Effector memory CD8-positive, alpha-beta T cell (primary cell): ENCODE results near the gene XXYLT1.
A peak's percentile ranks its signal among the peaks of the same experiment; 100 is the strongest.
"Not testable (repeated sequence)": the region's sequence is repeated elsewhere in the genome, so short reads cannot be mapped to it uniquely, and the experiment has no call there.

Source experiments
- ATAC-seq: fragments of 150-1000 bp; cut with Tn5 transposase; replicated peaks from 2 replicates; pipeline ENCODE4 v1.10.0; 2021; ENCODE audit warnings: mild to moderate bottlenecking, moderate library complexity
- DNase-seq, 3 experiments: peaks; one replicate each; pipeline ENCODE4 v3.0.0; 2021
- H3K27ac Mint-ChIP-seq, 2 donors: one replicate each; pipeline ENCODE4 v1.8.0; 2022; ENCODE audit warnings: mild to moderate bottlenecking in 2 of 2, mixed read lengths in 2 of 2, moderate library complexity in 2 of 2
- H3K27me3 Mint-ChIP-seq, 2 donors: one replicate each; pipeline ENCODE4 v1.8.0; 2022; ENCODE audit warnings: mixed read lengths in 2 of 2
- H3K36me3 Mint-ChIP-seq: one replicate; pipeline ENCODE4 v1.8.0; 2022; ENCODE audit warnings: mild to moderate bottlenecking, moderate library complexity, mixed read lengths; ENCODE audit not compliant: insufficient read depth
- H3K4me1 Mint-ChIP-seq, 2 donors: one replicate each; pipeline ENCODE4 v1.8.0; 2022; ENCODE audit warnings: low read depth in 2 of 2, mixed read lengths in 2 of 2
- H3K4me3 Mint-ChIP-seq, 2 donors: one replicate each; pipeline ENCODE4 v1.8.0; 2022; ENCODE audit warnings: mild to moderate bottlenecking in 2 of 2, mixed read lengths in 2 of 2, moderate library complexity in 2 of 2
- H3K9me3 Mint-ChIP-seq, 2 donors: one replicate each; pipeline ENCODE4 v1.8.0; 2022; ENCODE audit warnings: mixed read lengths in 2 of 2

Gene XXYLT1

DNA sequence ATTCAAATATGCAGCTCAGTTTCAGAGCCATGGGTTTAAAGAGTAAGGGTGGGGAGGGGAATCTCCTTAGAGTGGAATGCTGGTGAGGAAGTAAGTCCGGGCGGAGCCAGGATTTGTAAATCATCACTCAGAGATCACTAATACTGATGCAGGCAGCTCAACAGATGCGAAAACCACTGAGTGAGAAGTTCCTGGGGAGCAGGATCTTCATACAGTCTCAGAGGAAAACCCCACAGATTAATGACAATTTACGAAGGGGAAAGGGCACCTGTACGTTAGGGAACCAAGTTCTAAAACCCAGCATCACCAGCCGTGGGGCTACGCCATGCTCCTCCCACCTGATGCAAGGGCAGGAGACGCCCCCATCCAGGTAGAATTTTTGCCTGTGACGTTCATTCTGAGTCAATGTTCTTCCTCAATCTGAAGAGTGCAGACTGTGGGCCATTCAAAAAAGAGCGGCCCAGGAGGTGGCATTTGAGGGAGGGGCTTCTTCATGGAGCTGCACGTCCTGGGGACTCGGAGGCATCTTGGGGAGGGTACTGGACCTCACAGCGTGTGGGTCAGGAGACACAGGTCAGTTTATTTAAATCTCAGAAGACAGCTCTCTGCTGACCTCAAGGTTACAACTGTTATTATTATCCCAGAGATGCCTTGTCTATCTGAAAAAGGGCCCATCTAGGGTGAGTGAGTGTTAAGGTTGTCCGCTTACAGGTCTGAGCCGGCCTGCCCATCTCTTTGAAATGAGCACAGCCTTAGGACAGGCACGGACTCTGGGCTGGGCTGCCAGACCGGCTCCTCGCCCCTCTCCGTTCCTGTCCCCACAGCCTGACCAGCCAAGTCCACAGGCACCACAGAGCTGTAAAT is 228.0 kb downstream of the XXYLT1 start:
- no peaks in the 10 kb centered on the region for H3K9me3 Mint-ChIP-seq
- DNase-seq (no peak), ATAC-seq (no peak)
- H3K27ac Mint-ChIP-seq: no peak overlapping the region
- no peaks in the 10 kb centered on the region for H3K36me3 Mint-ChIP-seq
- H3K4me3 Mint-ChIP-seq: no peak overlapping the region
- H3K27me3 Mint-ChIP-seq: peaks cover 8 to 60% of the 10 kb centered on the region in 2 donors
- H3K4me1 Mint-ChIP-seq: no peaks in the 10 kb centered on the region

DNA sequence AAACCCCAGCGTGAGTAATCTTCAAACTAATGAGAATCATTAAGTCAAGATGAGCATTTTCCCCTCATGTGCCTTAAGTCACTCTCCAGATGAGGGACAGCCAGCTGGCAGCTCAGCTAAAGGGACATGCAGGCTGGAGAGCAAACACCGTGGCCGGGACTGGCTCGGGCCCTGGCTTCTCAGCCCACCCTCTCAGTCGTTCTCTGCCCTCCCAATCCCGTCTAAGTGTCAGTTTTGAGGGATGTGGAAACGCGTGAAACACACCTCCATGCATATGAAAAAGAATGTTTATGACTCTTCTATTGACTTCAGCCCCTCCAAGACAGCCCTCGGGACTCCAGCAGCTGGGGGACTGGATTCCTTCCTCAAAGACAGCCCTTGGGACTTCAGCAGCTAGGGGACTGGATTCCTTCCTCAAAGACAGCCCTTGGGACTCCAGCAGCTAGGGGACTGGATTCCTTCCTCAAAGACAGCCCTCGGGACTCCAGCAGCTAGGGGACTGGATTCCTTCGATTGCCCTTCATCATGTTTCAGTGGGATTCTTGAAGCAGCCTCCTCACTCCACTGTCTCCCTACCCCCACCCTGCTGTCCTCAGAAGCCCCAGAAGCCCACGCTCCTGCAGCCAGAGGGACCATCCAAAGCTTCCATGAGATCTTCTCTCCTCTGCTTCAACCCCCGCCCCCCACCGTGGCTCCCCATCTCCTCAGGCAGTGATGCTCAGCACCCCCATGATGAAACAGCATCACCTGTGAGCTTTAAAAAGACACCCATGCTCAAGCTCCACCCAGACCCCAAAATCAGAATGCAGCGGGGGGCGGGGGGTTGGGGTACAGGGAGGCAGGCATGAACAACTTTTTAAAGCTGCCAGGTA is 228.9 kb downstream of the XXYLT1 start:
- no peak overlapping the region for H3K27ac Mint-ChIP-seq
- H3K4me3 Mint-ChIP-seq: no peak overlapping the region
- H3K4me1 Mint-ChIP-seq: no peaks in the 10 kb centered on the region
- H3K36me3 Mint-ChIP-seq: no peaks in the 10 kb centered on the region
- no peak for ATAC-seq
- peaks cover 8 to 60% of the 10 kb centered on the region in 2 donors for H3K27me3 Mint-ChIP-seq
- no peak for DNase-seq
- no peaks in the 10 kb centered on the region for H3K9me3 Mint-ChIP-seq

DNA sequence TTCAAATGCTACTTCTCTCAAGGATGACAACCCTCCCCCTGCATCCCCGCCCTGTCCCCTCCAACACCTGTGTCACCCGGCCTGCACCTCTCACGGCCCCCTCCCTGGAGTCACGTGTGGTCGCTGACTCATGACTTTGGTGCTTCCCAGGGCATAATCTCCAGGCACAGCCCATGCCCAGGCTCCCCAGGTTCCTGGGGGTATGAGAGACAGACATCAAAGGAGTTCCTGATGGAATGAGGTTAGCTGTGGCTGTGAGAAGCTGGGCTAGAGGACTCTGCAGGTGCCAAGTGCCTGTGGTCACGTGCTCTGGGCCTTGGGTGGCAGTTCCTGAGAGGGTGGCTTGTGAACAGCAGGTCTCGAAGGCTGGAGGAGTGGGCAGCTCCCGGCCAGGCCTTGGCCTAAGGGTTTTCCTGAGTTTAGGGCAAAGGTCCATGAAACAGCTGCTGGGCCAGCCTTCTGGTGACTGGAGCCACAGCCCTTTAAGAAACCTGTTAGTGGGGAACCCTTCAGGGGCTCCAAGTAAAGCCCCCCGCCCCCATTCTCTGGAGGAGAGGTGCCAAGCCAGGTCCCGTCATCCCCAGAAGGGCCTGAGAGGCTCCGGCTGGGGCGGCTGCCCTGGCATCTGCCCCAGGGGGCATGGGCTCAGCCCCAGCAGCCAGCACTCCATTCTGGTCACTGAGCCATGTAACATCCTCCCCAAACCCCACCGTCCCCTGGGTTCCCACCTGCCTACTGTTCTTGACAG is 230.0 kb downstream of the XXYLT1 start:
- Mint-ChIP-seq H3K4me1 (no peaks in the 10 kb centered on the region), H3K36me3 (no peaks in the 10 kb centered on the region), H3K9me3 (no peaks in the 10 kb centered on the region), H3K27ac (no peak overlapping the region), H3K4me3 (no peak overlapping the region), H3K27me3 (peaks cover 8 to 57% of the 10 kb centered on the region in 2 donors)
- ATAC-seq (no peak), DNase-seq (no peak)

DNA sequence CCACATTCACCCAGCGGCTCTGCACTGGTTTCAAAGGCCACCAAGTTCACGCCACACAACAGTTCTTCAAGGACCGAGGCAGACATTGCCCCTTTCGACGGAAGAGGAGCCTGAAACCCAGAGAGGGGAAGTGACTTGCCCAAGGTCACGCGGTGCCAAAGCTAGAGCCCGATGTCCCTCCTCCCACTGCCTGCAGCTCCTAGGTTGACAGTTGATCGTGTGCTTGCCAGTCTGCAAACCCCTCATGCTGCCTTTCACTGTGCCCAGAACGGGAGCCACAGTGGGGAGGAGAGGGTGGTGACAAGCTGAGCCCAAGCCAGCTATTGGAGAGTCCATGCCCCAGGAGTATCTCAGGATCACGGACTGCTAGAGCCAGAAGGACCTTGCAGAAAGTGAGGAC is 230.9 kb downstream of the XXYLT1 start:
- no peak for ATAC-seq
- H3K36me3 Mint-ChIP-seq: no peaks in the 10 kb centered on the region
- no peaks in the 10 kb centered on the region for H3K9me3 Mint-ChIP-seq

DNA sequence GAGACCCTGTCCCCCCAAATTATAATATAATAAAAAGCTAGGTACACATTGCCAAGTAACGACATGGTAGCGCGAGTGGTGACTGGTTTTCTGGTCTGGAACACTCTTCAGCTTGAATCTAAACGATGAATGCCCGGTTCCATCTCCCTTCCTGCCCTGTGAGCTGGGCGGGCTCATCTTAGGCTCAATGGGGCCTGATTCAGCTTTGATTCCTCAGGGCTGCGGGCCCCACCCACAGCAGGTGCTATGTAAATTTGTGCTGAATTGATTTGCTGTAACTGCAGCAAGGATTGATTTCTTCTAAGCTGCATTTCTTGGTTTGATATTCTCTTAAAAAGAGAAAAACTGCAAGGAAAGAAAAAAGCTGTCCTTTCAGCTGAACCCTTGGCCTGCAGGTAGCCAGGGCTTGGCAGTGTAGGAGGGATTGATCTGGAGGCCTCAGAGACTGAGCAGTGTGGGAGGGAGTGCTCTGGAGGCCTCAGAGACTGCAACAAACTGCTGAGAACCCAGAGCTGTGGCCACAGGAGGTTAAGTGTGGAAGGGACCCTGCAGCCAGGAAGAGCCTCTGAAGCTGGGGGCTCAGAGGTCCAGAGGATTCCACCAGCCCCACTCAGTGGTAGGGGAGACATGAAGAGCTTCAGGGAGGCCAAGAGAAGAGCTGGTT is 231.6 kb downstream of the XXYLT1 start:
- no peak overlapping the region for H3K27ac Mint-ChIP-seq

More for the DNA sequence above, 230.9 kb downstream of the XXYLT1 start:
- Mint-ChIP-seq H3K4me1 (no peaks in the 10 kb centered on the region), H3K4me3 (no peak overlapping the region), H3K27me3 (peaks cover 8 to 51% of the 10 kb centered on the region in 2 donors), H3K27ac (no peak overlapping the region)
- DNase-seq: no peak

DNA sequence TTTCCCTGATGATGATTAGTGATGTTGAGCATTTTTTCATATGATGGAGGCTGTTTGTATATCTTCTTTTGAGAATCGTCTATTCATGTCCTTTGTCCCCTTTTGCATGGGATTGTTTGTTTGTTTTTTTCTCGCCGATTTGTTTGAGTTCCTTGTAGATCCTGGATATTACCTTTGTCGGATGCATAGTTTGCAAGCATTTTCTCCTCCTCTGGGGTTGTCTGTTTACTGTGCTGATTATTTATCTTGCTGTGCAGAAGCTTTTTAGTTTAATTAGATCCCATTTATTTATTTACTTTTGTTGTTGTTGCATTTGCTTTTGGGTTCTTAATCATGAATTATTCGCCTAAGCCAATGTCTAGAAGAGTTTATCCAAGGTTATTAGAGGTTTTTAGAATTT is 232.8 kb downstream of the XXYLT1 start:
- H3K27ac Mint-ChIP-seq: no peak overlapping the region
- no peak overlapping the region for H3K4me3 Mint-ChIP-seq
- peaks cover 0 to 49% of the 10 kb centered on the region in 2 donors for H3K27me3 Mint-ChIP-seq
- DNase-seq (no peak), ATAC-seq (no peak)
- H3K4me1 Mint-ChIP-seq: no peaks in the 10 kb centered on the region
- no peaks in the 10 kb centered on the region for H3K36me3 Mint-ChIP-seq
- H3K9me3 Mint-ChIP-seq: no peaks in the 10 kb centered on the region

More for the DNA sequence above, 231.6 kb downstream of the XXYLT1 start:
- DNase-seq (no peak), ATAC-seq (no peak)
- Mint-ChIP-seq H3K36me3 (no peaks in the 10 kb centered on the region), H3K4me3 (no peak overlapping the region), H3K9me3 (no peaks in the 10 kb centered on the region), H3K27me3 (peaks cover 3 to 49% of the 10 kb centered on the region in 2 donors), H3K4me1 (no peaks in the 10 kb centered on the region)

DNA sequence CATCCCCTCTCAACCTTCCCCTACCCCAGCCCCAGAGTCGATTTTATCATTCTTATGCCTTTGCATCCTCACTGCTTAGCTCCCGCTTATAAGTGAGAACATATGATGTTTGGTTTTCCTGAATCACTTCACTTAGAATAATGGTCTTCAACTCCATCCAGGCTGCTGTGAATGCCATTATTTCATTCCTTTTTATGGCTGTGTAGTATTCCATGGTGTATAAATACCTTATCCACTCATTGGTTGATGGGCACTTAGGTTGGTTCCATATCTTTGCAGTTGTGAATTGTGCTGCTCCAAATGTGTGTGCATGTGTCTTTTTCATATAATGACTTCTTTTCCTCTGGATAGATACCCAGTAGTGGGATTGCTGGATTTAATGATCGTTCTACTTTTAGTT is 233.4 kb downstream of the XXYLT1 start:
- peaks cover 0 to 49% of the 10 kb centered on the region in 2 donors for H3K27me3 Mint-ChIP-seq
- H3K27ac Mint-ChIP-seq, DNase-seq, H3K9me3 Mint-ChIP-seq, H3K4me1 Mint-ChIP-seq, H3K4me3 Mint-ChIP-seq, H3K36me3 Mint-ChIP-seq, ATAC-seq: not testable (repeated sequence)

DNA sequence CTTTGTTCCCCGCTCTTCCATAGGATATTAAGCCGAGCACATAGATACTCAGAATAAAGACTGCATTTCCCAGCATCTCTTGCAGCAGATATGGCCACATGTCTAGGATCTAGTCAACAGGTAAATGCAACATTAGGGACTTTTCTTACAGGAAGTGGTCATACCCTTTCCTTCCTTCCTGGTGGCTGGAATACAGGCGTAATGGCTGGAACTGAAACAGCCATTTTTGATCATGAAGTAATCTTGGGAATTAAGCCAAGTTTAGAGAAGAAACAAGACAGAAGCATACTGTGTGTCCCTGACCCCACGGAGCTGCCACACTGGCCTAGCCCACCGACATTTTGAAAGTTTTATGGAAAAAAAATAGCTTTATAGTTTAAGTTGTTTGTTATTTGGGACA is 234.0 kb downstream of the XXYLT1 start:
- Mint-ChIP-seq H3K27me3 (peaks cover 0 to 49% of the 10 kb centered on the region in 2 donors), H3K27ac (no peak overlapping the region), H3K4me1 (no peaks in the 10 kb centered on the region), H3K9me3 (no peaks in the 10 kb centered on the region), H3K4me3 (no peak overlapping the region), H3K36me3 (no peaks in the 10 kb centered on the region)
- ATAC-seq (no peak), DNase-seq (no peak)

DNA sequence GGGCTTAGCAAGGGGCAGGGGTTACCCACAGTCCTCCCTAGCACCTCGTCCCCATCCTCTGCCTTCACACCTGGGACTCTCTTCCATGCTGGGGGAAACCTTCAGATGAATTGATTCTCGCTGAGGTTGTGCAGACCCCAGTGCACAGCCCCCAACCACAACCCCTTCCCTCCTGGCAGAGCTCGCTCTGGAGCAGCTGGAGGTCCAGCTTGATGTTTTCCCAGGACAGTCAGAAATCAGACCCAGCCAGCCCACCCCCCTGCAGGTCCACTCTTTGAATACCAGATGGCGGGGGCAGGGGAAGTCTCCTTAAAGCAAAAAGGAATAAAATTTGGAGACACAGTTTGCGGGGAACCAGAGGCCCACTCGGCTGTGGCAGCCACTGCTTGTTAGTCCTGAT is 234.4 kb downstream of the XXYLT1 start:
- H3K27me3 Mint-ChIP-seq: peaks cover 0 to 47% of the 10 kb centered on the region in 2 donors
- ATAC-seq: no peak
- H3K27ac Mint-ChIP-seq: no peak overlapping the region
- DNase-seq: no peak
- no peaks in the 10 kb centered on the region for H3K36me3 Mint-ChIP-seq
- H3K4me3 Mint-ChIP-seq: no peak overlapping the region
- H3K9me3 Mint-ChIP-seq: no peaks in the 10 kb centered on the region
- H3K4me1 Mint-ChIP-seq: no peaks in the 10 kb centered on the region

DNA sequence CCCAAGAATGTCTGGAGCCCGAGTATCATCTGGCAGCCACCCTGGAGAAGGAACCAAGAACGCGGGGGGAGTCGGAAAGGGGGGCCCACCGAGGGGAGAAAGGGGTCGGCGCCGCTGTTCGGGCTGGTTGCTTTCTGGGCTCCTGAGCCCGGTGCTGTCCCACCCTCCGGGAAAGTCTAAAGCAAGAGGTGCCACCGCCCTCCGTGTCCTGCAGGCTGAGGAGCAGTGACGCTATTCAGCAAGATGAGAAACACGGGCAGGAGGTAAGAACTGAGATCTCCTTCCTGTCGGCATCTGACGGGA is 234.8 kb downstream of the XXYLT1 start:
- Mint-ChIP-seq H3K36me3 (no peaks in the 10 kb centered on the region), H3K4me1 (no peaks in the 10 kb centered on the region), H3K9me3 (no peaks in the 10 kb centered on the region), H3K27me3 (peaks cover 0 to 47% of the 10 kb centered on the region in 2 donors), H3K4me3 (no peak overlapping the region), H3K27ac (no peak overlapping the region)
- ATAC-seq (no peak), DNase-seq (no peak)

DNA sequence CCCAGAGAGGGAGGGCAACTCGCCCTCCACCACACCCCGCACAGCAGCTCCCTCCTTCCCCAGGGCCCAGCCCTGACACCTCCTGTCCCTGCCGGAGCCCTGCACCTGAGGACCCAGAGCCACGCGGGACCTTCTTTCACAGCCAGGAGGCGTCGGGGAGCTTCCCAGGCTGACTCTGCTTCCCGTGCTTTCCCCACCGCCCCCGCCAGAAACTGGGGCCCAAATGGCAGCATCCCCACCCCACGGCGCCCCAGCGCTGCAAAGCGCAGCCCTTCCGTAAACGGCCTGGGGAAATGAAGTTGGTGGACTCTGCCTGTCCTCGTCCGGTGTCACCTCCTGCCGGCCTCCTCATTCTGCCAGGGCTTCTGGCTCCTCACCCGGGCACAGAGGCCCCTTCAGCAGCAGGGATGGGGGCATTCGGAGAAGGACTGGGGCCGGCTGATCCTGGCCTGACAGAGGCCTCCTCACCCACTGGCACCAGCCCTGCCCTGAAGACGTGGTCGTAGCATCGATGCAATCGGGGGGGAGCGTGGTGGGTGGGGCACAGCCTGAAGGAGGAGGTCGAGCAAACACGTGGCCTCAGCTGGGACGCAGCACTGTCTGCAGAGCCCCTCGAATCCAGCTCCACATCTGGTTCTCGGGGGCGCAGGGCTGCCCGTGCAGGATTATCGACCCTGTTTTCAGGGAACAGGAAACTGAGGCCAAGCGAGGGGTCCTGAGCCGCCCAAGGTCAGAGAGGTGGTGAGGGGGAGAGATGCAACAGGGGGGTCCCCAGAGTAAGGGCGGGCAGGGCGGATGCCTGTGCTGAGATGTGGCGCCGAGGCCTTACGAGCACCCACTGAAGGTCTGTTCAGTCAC is 235.4 kb downstream of the XXYLT1 start:
- no peak overlapping the region for H3K27ac Mint-ChIP-seq
- peaks cover 0 to 47% of the 10 kb centered on the region in 2 donors for H3K27me3 Mint-ChIP-seq
- H3K9me3 Mint-ChIP-seq: no peaks in the 10 kb centered on the region
- no peak overlapping the region for H3K4me3 Mint-ChIP-seq
- DNase-seq (no peak), ATAC-seq (no peak)
- no peaks in the 10 kb centered on the region for H3K4me1 Mint-ChIP-seq
- H3K36me3 Mint-ChIP-seq: no peaks in the 10 kb centered on the region

DNA sequence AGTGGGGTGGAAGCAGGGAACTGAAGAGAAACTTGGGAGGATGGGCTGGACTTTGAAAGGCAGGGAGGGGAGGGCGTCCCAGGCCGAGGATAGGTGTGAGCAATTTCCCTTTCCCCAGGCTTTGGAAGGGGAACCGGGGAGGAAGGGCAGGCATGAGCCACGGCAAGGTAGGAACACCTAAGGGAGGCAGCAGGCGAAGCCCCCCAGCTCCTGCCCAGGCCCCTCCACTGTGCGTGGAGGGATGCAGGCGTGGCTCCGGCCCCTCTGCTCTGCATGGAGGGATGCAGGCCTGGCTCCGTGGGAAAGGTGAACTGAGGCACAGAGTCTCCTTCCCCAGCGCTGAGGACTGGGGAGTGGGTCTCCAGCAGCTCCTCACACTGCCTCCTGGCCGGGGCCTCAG is 236.4 kb downstream of the XXYLT1 start:
- Mint-ChIP-seq H3K27ac (peak overlapping the region in 1 of 2 donors; percentile 19), H3K4me1 (no peaks in the 10 kb centered on the region), H3K27me3 (peaks cover 4 to 52% of the 10 kb centered on the region in 2 donors), H3K36me3 (no peaks in the 10 kb centered on the region), H3K9me3 (no peaks in the 10 kb centered on the region), H3K4me3 (no peak overlapping the region)
- DNase-seq: no peak
- ATAC-seq: no peak
